ENCODE data around the gene AGAP1. TPM values are rescaled to one million over a fixed set of nuclear protein-coding genes. Genes with fewer than 3 reads are reported as not detected.

Gene AGAP1
- total RNA-seq, 2 donors from 2014 or later = 32.8 to 34.7 TPM

DNA sequence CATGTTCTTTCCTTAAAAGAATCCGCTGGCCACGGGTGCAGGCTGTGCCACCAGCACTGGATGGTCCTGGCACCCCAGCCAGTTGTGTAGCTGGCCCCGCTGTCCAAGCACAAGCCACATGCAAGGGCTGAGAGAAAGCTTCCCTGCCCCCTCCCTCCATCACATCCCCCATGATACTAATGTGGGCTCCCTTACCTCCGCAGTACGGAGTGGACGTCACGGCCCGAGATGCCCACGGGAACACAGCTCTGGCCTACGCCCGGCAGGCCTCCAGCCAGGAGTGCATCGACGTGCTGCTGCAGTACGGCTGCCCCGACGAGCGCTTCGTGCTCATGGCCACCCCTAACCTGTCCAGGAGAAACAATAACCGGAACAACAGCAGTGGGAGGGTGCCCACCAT is 629.9 kb downstream of the AGAP1 start:
- H3K27me3 Mint-ChIP-seq (ENCODE audit: insufficient read depth) = peaks cover 80% of the 10 kb centered on the region

DNA sequence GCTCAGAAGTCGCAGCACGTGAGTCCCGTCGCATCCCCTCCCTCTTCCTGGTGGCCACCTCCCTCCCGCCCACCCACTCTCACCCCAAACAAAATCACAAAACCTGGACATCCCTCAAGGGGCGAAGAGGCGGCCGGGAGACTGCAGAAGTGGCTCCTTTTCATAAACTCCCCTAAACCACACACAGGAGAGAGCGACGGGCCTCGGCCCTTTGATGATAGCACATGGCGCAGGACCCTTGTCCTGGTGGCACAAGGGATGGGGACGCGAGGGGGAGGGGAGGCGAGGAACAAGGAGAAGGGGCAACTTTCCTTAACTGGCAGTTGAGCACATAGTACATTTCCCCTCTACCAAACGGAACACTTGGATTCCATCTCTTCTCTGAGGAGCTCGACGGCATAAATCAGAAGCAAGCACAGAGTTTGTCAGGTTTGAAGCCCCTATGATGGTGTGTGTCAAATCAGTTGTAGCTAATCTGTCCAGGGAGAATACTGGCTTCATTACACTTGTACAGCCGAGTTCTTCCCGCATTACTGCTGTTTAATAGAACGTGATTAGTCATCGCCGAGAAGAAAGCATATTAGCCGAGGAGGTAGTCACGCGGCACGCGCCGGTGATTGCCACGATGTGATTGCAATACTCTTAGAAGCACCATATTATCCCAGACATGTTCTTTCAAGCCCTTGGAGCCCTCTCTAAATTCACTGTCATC is 630.5 kb downstream of the AGAP1 start:
- 96 to 98% methylated on average over 16 to 30 of the region's 30 CpGs for WGBS, 2 experiments (ENCODE audit: insufficient coverage in 1 of 2, insufficient read length in 1 of 2)
- Histone ChIP-seq H3K27me3 (ENCODE audit: control insufficient read depth, insufficient read depth, low read length, poor library complexity, severe bottlenecking) (peaks cover 49% of the 10 kb centered on the region), H3K4me3 (ENCODE audit: low read length) (no peak overlapping the region), H3K27ac (ENCODE audit: low read depth, low read length) (no peak overlapping the region), H3K9ac (ENCODE audit: extremely low read depth, low read length, poor library complexity, severe bottlenecking) (no peak overlapping the region), H3K4me1 (ENCODE audit: control insufficient read depth, insufficient read depth, low read length) (no peaks in the 10 kb centered on the region), H3K9me3 (ENCODE audit: control insufficient read depth, low read length) (no peaks in the 10 kb centered on the region), H3K36me3 (ENCODE audit: control insufficient read depth, insufficient read depth, low read length) (peaks cover 7% of the 10 kb centered on the region)
- Mint-ChIP-seq H3K4me1 (no peaks in the 10 kb centered on the region), H3K9me3 (no peaks in the 10 kb centered on the region), H3K4me3 (no peak overlapping the region), H3K27ac (no peak overlapping the region), H3K27me3 (ENCODE audit: insufficient read depth) (peaks cover 80% of the 10 kb centered on the region), H3K36me3 (ENCODE audit: low read depth) (peaks cover 35% of the 10 kb centered on the region)
- TF ChIP-seq, protein P1, sequence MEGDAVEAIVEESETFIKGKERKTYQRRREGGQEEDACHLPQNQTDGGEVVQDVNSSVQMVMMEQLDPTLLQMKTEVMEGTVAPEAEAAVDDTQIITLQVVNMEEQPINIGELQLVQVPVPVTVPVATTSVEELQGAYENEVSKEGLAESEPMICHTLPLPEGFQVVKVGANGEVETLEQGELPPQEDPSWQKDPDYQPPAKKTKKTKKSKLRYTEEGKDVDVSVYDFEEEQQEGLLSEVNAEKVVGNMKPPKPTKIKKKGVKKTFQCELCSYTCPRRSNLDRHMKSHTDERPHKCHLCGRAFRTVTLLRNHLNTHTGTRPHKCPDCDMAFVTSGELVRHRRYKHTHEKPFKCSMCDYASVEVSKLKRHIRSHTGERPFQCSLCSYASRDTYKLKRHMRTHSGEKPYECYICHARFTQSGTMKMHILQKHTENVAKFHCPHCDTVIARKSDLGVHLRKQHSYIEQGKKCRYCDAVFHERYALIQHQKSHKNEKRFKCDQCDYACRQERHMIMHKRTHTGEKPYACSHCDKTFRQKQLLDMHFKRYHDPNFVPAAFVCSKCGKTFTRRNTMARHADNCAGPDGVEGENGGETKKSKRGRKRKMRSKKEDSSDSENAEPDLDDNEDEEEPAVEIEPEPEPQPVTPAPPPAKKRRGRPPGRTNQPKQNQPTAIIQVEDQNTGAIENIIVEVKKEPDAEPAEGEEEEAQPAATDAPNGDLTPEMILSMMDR (conservative IDR thresholded peaks at IDR 0.05) = no peak
- no peak for DNase-seq

More for the DNA sequence above, 629.9 kb downstream of the AGAP1 start:
- Mint-ChIP-seq H3K9me3 (no peaks in the 10 kb centered on the region), H3K27ac (no peak overlapping the region), H3K36me3 (ENCODE audit: low read depth) (peaks cover 35% of the 10 kb centered on the region), H3K4me1 (no peaks in the 10 kb centered on the region), H3K4me3 (no peak overlapping the region)
- TF ChIP-seq, protein P1 (conservative IDR thresholded peaks at IDR 0.05) = no peak
- no peaks in the 10 kb centered on the region for H3K4me1 ChIP-seq (ENCODE audit: control insufficient read depth, insufficient read depth, low read length)
- H3K9ac ChIP-seq (ENCODE audit: extremely low read depth, low read length, poor library complexity, severe bottlenecking) = no peak overlapping the region
- no peaks in the 10 kb centered on the region for H3K9me3 ChIP-seq (ENCODE audit: control insufficient read depth, low read length)
- H3K27me3 ChIP-seq (ENCODE audit: control insufficient read depth, insufficient read depth, low read length, poor library complexity, severe bottlenecking) = peaks cover 55% of the 10 kb centered on the region
- H3K4me3 ChIP-seq (ENCODE audit: low read length) = no peak overlapping the region
- H3K36me3 ChIP-seq (ENCODE audit: control insufficient read depth, insufficient read depth, low read length) = peaks cover 7% of the 10 kb centered on the region
- DNase-seq = no peak
- H3K27ac ChIP-seq (ENCODE audit: low read depth, low read length) = no peak overlapping the region
- WGBS, 2 experiments (ENCODE audit: insufficient coverage in 1 of 2, insufficient read length in 1 of 2) = 95 to 100% methylated on average over 13 to 19 of the region's 19 CpGs

DNA sequence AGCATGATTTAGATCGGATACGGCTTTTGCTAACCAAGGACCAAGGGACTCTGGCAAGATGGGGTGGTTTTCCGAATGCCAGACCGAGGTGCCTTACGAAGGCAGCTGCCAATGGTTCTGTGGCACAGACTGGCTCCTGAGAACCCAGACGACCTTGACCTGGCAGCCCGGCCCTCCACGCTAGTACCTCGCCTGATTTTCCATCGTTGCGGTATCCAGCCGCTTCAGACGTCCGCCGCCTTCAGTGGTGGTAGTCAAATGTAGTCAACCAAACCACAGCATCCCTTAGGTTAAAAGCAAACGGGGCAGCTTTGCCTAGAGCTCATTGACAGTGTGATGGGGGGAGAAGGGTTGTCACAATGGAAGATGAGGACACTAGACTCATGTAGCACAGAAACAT is 631.7 kb downstream of the AGAP1 start:
- DNase-seq = no peak
- Mint-ChIP-seq H3K27me3 (ENCODE audit: insufficient read depth) (peaks cover 71% of the 10 kb centered on the region), H3K4me1 (no peaks in the 10 kb centered on the region), H3K36me3 (ENCODE audit: low read depth) (peaks cover 32% of the 10 kb centered on the region), H3K27ac (no peak overlapping the region), H3K4me3 (no peak overlapping the region), H3K9me3 (no peaks in the 10 kb centered on the region)
- no peaks in the 10 kb centered on the region for H3K4me1 ChIP-seq (ENCODE audit: control insufficient read depth, insufficient read depth, low read length)
- TF ChIP-seq, protein P1 (conservative IDR thresholded peaks at IDR 0.05) = no peak
- H3K9ac ChIP-seq (ENCODE audit: extremely low read depth, low read length, poor library complexity, severe bottlenecking) = no peak overlapping the region
- H3K36me3 ChIP-seq (ENCODE audit: control insufficient read depth, insufficient read depth, low read length) = peaks cover 7% of the 10 kb centered on the region
- H3K9me3 ChIP-seq (ENCODE audit: control insufficient read depth, low read length) = no peaks in the 10 kb centered on the region
- 93 to 97% methylated on average over 11 to 16 of the region's 16 CpGs for WGBS, 2 experiments (ENCODE audit: insufficient coverage in 1 of 2, insufficient read length in 1 of 2)
- no peak overlapping the region for H3K27ac ChIP-seq (ENCODE audit: low read depth, low read length)
- H3K27me3 ChIP-seq (ENCODE audit: control insufficient read depth, insufficient read depth, low read length, poor library complexity, severe bottlenecking) = peaks cover 37% of the 10 kb centered on the region
- H3K4me3 ChIP-seq (ENCODE audit: low read length) = no peak overlapping the region

Measured in endodermal cell (in vitro differentiated cells).